GM10266 (cell line): ENCODE results near the gene CRB2.

Experiments used
- DNase-seq: peaks from one replicate; pipeline ENCODE4 v3.0.0; 2012; ENCODE audit errors: extremely low spot score
- TF ChIP-seq, protein P1 (sequence below): IDR thresholded peaks from 2 replicates; pipeline ENCODE4 v1.5.1; 2012; ENCODE audit warnings: mild to moderate bottlenecking, low read depth; ENCODE audit not compliant: control insufficient read depth, insufficient read depth; ENCODE audit errors: missing control alignments

Gene CRB2

DNA sequence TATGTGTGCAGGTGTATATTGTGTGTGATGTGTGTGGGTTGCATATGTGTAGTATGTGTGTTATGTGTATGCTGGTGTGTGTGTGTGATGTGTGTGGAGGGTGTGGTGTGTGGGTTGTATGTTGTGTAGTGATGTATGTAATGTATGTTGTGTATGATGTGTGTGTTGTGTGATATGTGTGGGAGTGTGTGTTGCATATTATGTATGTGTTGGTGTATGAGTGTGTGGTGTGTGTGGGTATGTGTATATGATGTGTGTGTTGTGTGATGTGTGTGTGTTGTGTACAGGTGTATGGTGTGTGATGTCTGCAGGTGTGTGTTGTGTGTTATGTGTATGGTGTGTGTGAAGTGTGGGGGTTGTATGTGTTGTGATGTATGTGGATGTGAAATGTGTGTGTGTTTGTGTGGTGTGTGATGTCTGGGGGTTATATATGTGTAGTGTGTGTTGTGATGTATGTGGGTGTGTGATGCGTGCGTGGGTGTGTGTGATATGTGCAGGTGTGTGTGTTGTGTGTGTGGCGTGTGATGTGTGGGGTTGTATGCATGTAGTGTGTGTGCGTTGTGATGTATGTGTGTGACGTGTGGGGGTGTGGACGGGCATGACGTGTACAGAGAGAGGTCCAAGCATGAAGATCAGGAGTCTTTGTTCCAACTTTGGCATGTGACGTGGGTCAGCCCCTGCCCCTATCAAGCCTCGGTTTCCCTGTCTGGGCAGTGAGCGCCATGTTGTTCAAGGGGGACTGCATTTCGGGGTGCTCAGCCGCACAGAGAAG lies 8.5 kb upstream of the CRB2 start:
- no peak for DNase-seq
- TF ChIP-seq, protein P1, sequence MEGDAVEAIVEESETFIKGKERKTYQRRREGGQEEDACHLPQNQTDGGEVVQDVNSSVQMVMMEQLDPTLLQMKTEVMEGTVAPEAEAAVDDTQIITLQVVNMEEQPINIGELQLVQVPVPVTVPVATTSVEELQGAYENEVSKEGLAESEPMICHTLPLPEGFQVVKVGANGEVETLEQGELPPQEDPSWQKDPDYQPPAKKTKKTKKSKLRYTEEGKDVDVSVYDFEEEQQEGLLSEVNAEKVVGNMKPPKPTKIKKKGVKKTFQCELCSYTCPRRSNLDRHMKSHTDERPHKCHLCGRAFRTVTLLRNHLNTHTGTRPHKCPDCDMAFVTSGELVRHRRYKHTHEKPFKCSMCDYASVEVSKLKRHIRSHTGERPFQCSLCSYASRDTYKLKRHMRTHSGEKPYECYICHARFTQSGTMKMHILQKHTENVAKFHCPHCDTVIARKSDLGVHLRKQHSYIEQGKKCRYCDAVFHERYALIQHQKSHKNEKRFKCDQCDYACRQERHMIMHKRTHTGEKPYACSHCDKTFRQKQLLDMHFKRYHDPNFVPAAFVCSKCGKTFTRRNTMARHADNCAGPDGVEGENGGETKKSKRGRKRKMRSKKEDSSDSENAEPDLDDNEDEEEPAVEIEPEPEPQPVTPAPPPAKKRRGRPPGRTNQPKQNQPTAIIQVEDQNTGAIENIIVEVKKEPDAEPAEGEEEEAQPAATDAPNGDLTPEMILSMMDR: no peak

DNA sequence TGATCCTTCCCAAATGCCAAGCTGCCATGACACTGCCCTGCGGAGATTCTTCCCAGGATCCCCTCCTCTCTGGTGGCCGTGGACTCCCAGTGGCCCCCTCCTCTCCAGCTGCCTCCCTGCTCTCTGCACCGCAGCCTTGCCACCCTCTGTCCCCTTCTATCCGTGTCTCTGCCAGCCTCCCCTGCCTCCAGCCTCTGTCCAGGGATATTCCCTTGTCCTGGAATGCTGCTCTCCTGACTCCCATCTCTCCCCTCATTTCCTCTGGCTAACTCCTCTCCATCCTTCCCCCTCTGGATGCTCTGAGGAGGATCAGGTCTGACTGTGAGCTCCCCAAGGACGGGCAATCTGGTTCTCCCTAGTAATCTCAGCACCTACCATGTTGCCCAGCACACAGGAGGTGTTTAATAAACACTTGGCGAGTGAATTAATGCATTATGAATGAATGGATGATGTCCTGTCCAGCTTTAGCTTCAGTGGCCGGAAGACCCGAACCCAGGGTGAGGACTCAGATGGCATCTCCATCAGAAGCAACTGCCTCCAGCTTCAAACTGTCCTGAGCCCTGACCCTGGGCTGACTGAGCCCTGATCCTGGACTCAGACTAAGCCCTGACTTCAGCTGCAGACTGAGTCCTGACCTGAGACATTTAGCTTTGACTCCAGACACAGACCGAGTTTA lies 7.5 kb upstream of the CRB2 start:
- peak; percentile 35 for DNase-seq
- TF ChIP-seq, protein P1: no peak

DNA sequence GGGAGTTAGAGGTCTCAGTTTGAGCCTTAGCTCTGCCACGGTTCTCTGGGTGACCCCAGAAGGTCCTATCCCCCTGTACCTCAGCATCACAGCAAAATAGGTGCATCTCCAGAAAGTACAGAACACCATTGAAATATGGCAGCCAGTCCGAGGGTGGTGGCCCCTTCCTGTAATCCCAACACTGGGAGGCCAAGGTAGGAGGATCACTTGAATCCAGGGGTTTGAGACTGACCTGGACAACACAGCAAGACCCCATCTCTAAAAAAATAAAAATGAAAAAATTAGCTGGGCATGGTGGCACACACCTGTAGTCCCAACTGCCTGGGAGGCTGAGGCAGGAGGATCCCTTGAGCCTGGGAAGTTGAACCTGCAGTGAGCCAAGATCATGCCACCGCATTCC lies 7.0 kb upstream of the CRB2 start:
- DNase-seq: no peak
- TF ChIP-seq, protein P1: no peak

DNA sequence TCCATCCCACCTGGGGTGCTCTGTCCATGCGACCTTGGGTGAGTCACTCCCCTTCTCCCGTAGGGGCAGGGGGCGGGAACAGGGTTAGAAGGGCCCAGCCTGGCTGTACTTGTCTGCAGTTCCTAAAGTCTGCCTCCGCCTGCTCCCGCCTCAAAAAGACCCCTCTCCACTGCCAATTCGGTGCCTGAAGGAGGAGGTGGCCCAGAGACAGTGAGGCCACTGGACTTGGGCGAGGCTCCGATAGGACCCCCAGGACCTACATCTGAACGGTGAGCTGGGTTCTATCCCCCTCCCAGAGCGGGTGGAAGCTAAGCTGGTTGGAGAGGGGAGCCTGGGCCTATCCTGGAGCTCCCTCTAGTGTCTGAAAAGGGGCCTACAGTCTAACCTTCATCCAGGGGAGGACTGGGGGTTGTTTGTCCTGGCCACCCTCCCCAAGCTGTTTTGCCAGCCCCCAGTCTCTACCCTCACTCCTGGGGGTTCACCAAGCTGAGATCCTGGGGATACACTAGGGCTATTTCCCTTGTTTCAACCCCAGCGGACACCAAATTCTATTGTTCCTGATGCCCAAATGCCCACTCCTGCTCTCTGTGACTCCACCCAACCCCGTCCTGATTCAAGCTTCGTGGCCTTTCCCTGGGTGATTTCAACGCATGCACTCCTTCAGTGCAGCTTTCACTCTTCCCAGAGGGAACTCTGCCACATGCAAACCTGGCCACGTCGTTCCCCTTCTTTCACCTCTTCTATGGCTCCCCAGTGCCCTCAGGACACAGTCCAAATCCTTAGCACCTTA lies 6.1 kb upstream of the CRB2 start:
- TF ChIP-seq, protein P1: peak; percentile 88
- peak; percentile 86 for DNase-seq

DNA sequence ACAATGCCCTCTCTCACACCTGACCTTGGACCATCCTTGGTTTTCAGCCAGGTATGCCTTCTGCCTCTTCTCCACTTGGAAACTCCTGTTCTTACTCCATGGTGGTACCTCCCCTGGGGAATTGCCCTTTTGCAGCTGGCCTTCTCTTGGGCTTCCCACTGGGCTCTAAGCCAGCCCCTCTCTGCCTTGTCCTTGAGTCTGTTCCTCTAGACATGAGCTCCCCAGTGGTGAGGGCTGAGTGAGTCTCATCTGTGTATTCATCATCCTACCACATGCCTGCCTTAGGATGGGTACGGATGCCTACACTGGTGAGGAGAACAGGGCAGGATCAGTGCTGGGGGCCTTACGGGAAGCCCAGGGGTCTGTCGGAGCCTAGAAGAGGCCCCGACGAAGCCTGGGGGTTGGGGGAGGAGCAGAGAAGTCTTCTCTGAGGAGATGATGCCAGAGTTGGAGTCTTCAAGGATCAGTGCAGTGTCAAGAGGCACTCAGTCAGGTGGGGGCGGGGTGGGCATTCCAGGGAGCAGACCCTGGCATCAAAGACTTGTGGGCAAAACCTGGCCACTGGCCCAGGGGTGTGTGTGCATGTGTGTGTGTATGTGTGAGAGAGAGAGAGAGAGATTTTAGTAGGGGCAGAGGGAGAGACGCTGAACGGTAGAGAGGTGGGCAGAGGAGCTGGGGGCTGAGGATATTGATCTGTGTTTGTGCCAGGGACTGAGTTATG lies 5.2 kb upstream of the CRB2 start:
- peak; percentile 10 for DNase-seq
- TF ChIP-seq, protein P1: no peak

DNA sequence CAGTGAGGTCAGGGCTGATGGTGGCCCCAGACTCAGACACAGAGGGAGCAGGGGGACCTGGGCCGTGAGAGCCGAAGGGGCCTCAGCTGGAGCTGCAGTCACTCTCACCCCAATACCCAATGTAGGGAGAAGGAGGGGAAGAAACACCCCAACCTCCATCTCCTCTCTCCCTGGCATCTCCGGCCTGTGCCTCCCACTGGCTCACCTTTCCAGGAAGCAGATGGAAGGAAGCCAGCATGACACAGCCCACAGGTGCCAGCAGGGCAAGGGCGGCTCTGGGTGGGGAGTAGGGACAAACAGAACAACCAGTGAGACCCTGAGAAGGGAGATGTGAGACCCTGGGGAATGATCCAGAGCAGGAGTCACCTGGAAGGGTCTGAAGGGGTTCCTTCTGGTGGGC lies 3.0 kb upstream of the CRB2 start:
- peak; percentile 9 for DNase-seq
- TF ChIP-seq, protein P1: no peak
